Measurements from ENCODE around the gene CCDC197. TPM values are rescaled to one million over a fixed set of nuclear protein-coding genes. Genes with fewer than 3 reads are reported as not detected.
A peak's percentile ranks its signal among the peaks of the same experiment; 100 is the strongest.

The CCDC197 gene
- total RNA-seq, 2 donors from 2014 or later, result not detected

DNA sequence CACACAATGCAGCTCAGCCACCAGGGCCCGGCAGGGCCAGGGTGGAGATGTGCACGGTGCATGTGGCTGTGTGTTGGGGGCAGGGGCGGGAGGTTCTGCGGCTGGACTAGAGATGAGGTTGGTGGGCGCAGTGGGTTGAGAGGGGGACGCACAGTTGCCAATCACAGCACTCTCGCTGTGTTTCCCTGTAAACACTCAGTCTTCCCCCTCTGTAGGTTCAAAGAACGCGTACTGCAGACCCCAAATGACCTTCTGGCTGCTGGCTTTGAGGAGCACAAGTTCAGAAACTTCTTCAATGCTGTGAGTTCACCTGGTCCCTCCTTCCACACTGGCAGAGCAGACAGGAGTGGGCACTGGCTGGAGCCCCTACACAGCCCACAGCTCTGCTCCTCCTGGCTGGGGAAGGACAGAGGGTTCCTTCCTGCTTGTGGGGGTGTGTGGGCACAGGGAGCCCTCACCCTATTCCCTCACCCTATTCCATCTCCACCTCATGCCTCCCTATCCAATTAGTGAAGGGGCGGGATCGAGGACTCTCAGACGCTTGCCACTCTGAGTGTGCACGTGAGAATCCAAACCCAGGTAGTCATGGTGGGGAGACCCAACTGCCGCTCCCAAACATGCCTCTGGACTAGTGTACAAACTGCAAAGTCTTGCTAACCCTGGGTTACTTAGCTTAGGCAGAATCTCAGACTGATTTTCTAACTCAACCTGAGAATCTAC lies 46.8 kb downstream of the CCDC197 start:
- DNase-seq (no peak), ATAC-seq (peak; percentile 8)
- H3K9me3 ChIP-seq (ENCODE audit: control insufficient read depth, low read length, poor library complexity, severe bottlenecking), result no peaks in the 10 kb centered on the region
- peaks cover 18% of the 10 kb centered on the region for H3K4me1 Mint-ChIP-seq
- H3K27ac Mint-ChIP-seq, result peak overlapping the region; percentile 86
- H3K27me3 Mint-ChIP-seq, result no peaks in the 10 kb centered on the region
- H3K36me3 Mint-ChIP-seq (ENCODE audit: low read depth), result peaks cover 4% of the 10 kb centered on the region
- peak overlapping the region; percentile 75 for H3K4me3 Mint-ChIP-seq

DNA sequence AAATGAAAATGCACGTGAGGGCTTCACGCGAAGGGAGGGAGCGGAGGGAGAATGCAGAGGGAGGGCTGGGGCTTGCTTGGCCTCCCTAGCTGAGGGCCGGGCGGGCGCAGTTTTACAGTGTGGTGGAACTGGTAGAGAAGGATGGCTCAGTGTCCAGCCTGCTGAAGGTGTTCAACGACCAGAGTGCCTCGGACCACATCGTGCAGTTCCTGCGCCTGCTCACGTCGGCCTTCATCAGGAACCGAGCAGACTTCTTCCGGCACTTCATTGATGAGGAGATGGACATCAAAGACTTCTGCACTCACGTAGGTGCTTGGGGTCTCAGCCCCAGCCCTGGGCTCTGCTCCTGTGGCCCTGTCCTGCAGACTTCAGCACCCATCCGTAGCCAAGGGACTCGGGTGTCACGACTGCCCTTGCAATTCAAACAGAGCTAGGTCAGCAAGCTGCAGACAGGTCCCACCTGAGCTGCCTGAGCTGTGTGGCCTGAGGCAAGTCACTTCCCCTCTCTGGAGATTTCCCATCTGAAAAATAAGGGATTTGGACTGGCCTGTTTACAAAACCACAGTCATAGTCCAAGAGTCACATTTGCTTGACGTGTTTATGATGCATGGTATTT lies 47.5 kb downstream of the CCDC197 start:
- H3K4me3 Mint-ChIP-seq, result peak overlapping the region; percentile 75
- DNase-seq (no peak), ATAC-seq (no peak)
- no peaks in the 10 kb centered on the region for H3K27me3 Mint-ChIP-seq
- H3K4me1 Mint-ChIP-seq, result peaks cover 18% of the 10 kb centered on the region
- H3K36me3 Mint-ChIP-seq (ENCODE audit: low read depth), result peaks cover 4% of the 10 kb centered on the region
- peak overlapping the region; percentile 86 for H3K27ac Mint-ChIP-seq
- no peaks in the 10 kb centered on the region for H3K9me3 ChIP-seq (ENCODE audit: control insufficient read depth, low read length, poor library complexity, severe bottlenecking)

DNA sequence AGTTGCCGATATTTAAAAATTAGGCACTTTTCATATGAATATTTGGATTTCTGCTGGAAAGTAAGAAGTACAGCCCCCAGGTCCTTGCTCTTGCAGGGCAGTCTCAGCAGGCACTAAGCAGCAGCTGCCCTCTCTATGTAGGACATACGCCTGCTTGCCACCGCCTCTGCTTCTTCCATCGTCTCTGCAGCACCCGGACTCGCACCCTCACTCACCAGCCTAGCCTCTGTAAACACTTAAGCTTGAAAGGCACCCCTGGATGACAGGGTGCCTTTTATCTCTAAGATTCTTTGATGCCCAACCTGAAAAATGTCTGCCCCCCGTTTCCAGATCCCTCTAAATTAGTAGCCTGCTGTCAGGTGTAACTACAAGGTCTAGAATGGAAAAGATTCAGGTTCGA lies 48.0 kb downstream of the CCDC197 start:
- H3K27ac Mint-ChIP-seq, result peak overlapping the region; percentile 86
- ATAC-seq (no peak), DNase-seq (no peak)
- H3K36me3 Mint-ChIP-seq (ENCODE audit: low read depth), result peaks cover 4% of the 10 kb centered on the region
- H3K4me1 Mint-ChIP-seq, result peaks cover 18% of the 10 kb centered on the region
- peak overlapping the region; percentile 63 for H3K4me3 Mint-ChIP-seq
- no peaks in the 10 kb centered on the region for H3K9me3 ChIP-seq (ENCODE audit: control insufficient read depth, low read length, poor library complexity, severe bottlenecking)
- H3K27me3 Mint-ChIP-seq, result no peaks in the 10 kb centered on the region

DNA sequence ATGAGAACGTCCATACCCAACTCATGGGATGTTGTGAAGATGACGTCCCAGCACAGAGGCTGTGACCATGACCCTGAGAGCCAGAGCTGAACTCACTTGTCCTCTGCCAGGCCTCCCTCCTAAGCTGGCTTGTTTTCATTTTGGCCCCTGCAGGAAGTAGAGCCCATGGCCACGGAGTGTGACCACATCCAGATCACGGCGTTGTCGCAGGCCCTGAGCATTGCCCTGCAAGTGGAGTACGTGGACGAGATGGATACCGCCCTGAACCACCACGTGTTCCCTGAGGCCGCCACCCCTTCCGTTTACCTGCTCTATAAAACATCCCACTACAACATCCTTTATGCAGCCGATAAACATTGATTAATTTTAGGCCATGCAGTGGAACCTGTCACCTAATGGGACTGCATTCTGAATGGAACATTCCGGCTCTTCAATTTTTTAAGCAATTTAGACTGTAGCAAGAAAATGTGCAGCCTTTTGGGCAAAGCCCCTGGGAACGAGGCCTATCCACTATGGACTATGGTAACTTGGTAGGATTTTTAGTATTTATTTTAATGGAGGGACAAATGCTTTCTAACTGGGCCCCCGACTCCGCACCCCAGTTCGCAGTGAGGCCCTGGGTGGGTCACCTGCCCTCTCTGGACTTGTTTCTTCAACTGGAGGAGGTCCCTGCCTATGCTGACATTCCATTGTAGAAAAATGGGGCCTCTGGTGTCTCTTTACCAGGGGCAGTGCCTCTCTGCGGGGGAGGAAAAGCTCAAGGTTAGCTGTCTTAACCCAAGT lies 48.7 kb downstream of the CCDC197 start:
- DNase-seq (no peak), ATAC-seq (no peak)
- H3K4me3 Mint-ChIP-seq, result peak overlapping the region; percentile 69
- peaks cover 4% of the 10 kb centered on the region for H3K36me3 Mint-ChIP-seq (ENCODE audit: low read depth)
- no peaks in the 10 kb centered on the region for H3K27me3 Mint-ChIP-seq
- peak overlapping the region; percentile 86 for H3K27ac Mint-ChIP-seq
- H3K9me3 ChIP-seq (ENCODE audit: control insufficient read depth, low read length, poor library complexity, severe bottlenecking), result no peaks in the 10 kb centered on the region
- peaks cover 15% of the 10 kb centered on the region for H3K4me1 Mint-ChIP-seq

DNA sequence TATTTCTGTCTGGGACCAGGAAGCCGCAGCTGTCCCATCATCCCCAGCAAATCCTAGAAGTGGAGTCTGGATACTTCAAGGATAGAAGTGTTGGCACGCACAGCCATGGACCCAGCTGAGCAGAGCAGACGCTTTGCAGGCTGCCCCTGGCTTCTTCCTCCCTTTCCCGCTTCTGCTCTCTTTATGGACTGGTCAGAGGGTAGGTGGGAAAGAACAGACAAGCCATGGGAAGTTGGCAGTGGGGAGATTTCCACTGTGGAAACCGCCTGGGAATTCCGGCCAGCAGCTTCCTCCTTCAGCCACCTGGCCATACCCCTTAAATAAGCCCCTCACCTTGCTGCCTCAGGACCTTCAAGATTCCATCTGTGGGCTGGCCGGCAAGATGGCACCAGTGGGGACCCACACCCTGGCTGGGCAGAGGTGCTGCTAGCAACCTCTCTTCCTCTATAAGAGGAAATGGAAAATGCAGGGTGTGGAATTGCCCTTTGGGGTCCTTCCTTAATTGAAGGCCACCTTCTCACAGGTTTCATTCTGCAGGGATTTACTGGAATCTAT lies 49.7 kb downstream of the CCDC197 start:
- H3K36me3 Mint-ChIP-seq (ENCODE audit: low read depth), result peaks cover 6% of the 10 kb centered on the region
- no peak for DNase-seq
- H3K4me1 Mint-ChIP-seq, result peaks cover 11% of the 10 kb centered on the region

DNA sequence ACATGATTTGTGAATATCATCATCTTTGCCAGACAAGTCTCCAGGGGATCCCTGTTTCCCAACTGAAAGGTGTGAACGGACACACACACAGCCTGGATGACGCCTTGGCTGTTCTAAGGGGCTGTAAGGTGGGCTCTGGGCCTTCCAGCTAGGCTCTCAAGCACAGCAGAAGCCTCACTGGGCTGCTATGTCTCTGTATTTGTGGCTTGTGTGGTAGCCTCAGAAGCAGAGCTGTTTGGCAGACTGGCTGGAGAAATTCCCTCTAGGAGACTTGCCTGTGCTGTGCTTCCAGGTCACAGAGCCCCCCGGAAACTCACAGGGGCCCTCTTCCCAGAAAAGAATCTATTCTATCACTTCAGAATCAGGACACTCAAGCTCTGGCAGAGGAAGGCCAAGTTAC lies 50.5 kb downstream of the CCDC197 start:
- Mint-ChIP-seq H3K36me3 (ENCODE audit: low read depth) (peaks cover 6% of the 10 kb centered on the region), H3K27ac (peak overlapping the region; percentile 60), H3K4me1 (peaks cover 11% of the 10 kb centered on the region), H3K27me3 (no peaks in the 10 kb centered on the region), H3K4me3 (peak overlapping the region; percentile 19)
- no peak for DNase-seq
- H3K9me3 ChIP-seq (ENCODE audit: control insufficient read depth, low read length, poor library complexity, severe bottlenecking), result no peaks in the 10 kb centered on the region
- no peak for ATAC-seq

More for the DNA sequence above, 49.7 kb downstream of the CCDC197 start:
- Mint-ChIP-seq H3K27me3 (no peaks in the 10 kb centered on the region), H3K4me3 (peak overlapping the region; percentile 12), H3K27ac (peak overlapping the region; percentile 86)
- H3K9me3 ChIP-seq (ENCODE audit: control insufficient read depth, low read length, poor library complexity, severe bottlenecking), result no peaks in the 10 kb centered on the region
- ATAC-seq, result no peak

DNA sequence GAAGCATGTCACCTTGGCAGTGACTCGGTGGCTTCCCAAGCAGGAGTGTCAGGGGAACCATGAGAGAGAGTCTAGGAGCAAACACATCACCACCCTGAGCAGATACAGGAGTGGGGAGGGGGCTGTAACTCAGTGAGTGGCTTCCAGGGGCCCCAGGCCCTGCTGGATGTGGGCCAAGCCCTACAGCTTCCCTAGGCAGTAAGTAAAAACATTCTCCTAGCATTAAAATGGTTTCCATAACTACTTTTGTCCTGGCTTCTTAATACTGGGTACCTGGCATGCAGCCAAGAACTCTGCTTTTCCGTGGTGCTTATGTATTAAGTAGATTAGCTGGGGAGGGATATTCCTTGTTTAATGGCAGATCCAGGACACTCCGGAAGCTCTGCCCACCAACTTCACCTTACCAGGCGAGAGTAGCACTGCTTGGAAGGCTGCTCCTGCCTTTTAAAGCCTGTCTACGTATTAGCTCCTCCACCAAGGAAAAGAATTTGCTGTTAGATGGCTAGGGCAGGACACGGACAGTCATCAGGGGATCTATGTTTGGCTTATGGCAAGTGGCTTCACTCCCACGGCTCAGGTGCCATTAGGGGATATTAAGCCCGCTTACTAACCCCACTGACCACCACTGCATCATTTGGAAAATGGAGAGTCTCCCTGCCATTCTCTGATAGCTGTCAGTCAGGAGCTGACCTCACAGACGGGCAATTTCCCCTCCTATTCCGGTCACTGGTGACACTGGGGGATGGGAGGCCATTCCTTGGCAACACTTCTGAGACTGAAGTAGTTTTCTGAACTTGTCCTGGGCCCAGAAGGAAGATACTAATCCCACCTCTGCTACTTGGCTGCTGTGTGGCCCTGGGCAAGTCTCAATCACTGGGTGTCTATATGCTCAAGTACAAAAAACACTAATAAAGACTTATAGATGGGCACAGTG lies 51.9 kb downstream of the CCDC197 start:
- peak overlapping the region; percentile 60 for H3K27ac Mint-ChIP-seq
- peaks cover 6% of the 10 kb centered on the region for H3K36me3 Mint-ChIP-seq (ENCODE audit: low read depth)
- no peaks in the 10 kb centered on the region for H3K9me3 ChIP-seq (ENCODE audit: control insufficient read depth, low read length, poor library complexity, severe bottlenecking)
- DNase-seq (no peak), ATAC-seq (no peak)
- peaks cover 8% of the 10 kb centered on the region for H3K4me1 Mint-ChIP-seq
- no peaks in the 10 kb centered on the region for H3K27me3 Mint-ChIP-seq
- H3K4me3 Mint-ChIP-seq, result no peak overlapping the region

DNA sequence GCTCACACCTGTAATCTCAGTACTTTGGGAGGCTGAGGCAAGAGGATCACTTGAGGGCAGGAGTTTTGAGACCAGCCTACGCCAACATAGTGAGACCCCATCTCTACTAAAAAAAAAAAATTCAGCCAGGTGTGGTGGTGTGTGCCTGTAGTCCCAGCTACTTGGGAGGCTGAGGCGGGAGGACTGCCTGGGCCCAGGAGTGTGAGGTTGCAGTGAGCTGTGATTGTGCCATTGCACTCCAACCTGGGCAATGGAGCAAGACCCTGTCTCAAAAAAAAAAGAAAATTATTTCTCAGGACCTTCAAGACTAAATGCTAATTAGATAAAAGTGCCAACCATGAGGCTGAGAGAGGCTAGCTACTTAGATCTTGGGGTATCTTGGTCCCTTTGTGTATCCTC lies 52.5 kb downstream of the CCDC197 start:
- H3K27ac Mint-ChIP-seq, result peak overlapping the region; percentile 88
- H3K27me3 Mint-ChIP-seq, result no peaks in the 10 kb centered on the region
- no peak overlapping the region for H3K4me3 Mint-ChIP-seq
- DNase-seq (no peak), ATAC-seq (no peak)
- peaks cover 12% of the 10 kb centered on the region for H3K4me1 Mint-ChIP-seq
- no peaks in the 10 kb centered on the region for H3K9me3 ChIP-seq (ENCODE audit: control insufficient read depth, low read length, poor library complexity, severe bottlenecking)
- peaks cover 8% of the 10 kb centered on the region for H3K36me3 Mint-ChIP-seq (ENCODE audit: low read depth)

DNA sequence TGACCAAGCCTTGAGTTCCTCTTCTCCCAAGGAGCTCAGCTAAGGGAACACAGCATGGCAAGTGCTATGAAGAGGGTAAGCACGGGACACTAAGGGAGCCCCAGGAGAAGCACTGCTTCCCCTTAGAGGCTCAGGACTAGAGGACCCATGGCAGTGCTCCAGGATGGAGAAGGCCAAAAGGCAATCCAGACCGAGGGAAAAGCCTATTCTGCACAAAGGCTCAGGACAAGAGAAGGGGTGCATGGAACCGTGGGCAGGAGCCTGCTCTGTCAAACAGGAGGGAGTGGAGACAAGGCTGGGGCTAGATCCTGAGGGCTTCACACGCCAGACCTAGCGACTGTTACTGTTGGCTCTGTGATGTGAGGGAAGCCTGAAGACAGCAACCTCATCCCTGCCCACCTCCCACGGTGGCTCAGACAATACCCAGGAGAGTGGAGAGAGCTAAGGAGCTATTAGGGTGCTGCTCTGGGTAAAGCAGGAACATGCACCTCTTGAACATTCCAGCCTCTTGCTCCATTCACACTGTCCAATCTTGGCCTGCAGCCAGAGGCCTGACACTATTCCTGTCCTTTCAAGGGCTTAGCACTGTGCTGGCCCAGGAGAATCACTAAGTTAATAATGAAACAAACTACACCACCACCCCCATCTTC lies 53.3 kb downstream of the CCDC197 start:
- ATAC-seq (no peak), DNase-seq (no peak)
- peaks cover 7% of the 10 kb centered on the region for H3K36me3 Mint-ChIP-seq (ENCODE audit: low read depth)
- H3K9me3 ChIP-seq (ENCODE audit: control insufficient read depth, low read length, poor library complexity, severe bottlenecking), result no peaks in the 10 kb centered on the region
- H3K4me1 Mint-ChIP-seq, result peaks cover 15% of the 10 kb centered on the region
- H3K27me3 Mint-ChIP-seq, result no peaks in the 10 kb centered on the region
- peak overlapping the region; percentile 49 for H3K4me3 Mint-ChIP-seq
- H3K27ac Mint-ChIP-seq, result peak overlapping the region; percentile 88

DNA sequence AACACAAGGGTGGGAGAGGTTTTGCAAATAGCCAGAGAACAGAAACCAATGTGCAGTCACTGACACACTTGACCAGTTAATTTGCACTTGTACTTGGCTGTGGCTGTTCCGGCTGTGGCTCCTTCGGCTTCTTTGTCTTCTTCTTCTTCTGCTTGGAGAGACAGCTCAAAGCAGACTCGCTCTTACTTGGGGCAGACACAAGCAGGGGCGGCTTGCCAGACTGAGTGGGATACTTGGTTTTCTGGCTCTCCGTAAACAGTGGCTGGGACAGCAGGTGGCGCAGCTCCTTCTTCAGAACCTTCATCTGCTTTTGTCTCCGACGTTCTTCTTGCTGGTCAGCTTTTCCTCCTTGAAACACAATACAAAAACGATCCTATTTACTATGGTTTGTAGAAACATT lies 54.0 kb downstream of the CCDC197 start:
- Mint-ChIP-seq H3K36me3 (ENCODE audit: low read depth) (peaks cover 11% of the 10 kb centered on the region), H3K27me3 (no peaks in the 10 kb centered on the region), H3K27ac (peak overlapping the region; percentile 88), H3K4me1 (peaks cover 16% of the 10 kb centered on the region), H3K4me3 (peak overlapping the region; percentile 68)
- ATAC-seq (no peak), DNase-seq (no peak)
- H3K9me3 ChIP-seq (ENCODE audit: control insufficient read depth, low read length, poor library complexity, severe bottlenecking), result no peaks in the 10 kb centered on the region

DNA sequence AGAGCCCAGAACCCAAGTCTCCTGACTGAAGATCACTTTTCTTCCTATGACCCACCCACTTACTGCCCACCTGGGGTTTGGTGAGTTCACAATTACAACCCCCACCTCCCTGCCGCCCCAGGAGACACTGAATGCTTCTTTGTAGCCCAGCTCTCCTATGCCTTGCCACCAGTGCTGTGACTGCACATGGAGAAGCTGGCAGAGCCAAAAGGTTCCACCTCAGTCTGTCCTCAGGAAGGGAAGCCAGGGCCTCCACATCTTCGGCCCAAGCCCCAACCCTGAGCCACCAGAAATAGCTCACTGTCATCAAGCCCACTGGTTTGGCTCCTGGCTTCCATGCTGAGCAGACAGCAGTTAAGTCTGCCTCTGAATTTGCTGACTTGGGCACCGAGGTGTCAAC lies 54.7 kb downstream of the CCDC197 start:
- Mint-ChIP-seq H3K27me3 (no peaks in the 10 kb centered on the region), H3K4me3 (peak overlapping the region; percentile 68), H3K27ac (peak overlapping the region; percentile 88), H3K4me1 (peaks cover 18% of the 10 kb centered on the region), H3K36me3 (ENCODE audit: low read depth) (peaks cover 11% of the 10 kb centered on the region)
- no peak for DNase-seq
- H3K9me3 ChIP-seq (ENCODE audit: control insufficient read depth, low read length, poor library complexity, severe bottlenecking), result no peaks in the 10 kb centered on the region
- no peak for ATAC-seq

DNA sequence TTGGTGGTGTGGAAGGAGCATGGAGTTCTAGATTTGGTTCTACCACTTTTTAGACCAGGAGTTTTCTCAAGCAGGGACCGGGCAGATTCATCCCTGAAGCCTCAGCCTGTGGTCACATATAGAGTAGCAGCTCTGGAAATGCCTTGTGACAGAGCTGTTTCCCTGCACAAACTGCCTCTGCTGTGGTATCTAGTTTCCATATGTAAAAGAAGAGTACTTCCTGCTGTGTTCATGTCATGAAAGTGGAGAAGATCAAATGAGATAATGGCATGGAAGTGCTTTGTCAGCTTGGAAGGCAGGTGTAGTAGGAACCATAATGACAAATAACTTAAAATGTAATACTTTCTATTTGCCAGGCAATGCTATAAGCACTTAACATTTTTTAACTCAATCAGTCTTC lies 55.1 kb downstream of the CCDC197 start:
- ATAC-seq (no peak), DNase-seq (no peak)
- H3K9me3 ChIP-seq (ENCODE audit: control insufficient read depth, low read length, poor library complexity, severe bottlenecking), result no peaks in the 10 kb centered on the region
- no peak overlapping the region for H3K4me3 Mint-ChIP-seq
- H3K4me1 Mint-ChIP-seq, result peaks cover 22% of the 10 kb centered on the region
- H3K36me3 Mint-ChIP-seq (ENCODE audit: low read depth), result peaks cover 11% of the 10 kb centered on the region
- H3K27ac Mint-ChIP-seq, result peak overlapping the region; percentile 88
- H3K27me3 Mint-ChIP-seq, result no peaks in the 10 kb centered on the region
